Adrenal gland (tissue), 5 donors: ENCODE data around the gene SIM1.

Experiments used
- CTCF ChIP-seq, 6 experiments: fragments of 450-650 bp in 4 of 6; fragments of 200-600 bp in 2 of 6; sonication (generic) in 1 of 6; IDR thresholded peaks; 1 replicate in 5 of 6; 2 replicates in 1 of 6; pipeline versions ENCODE4 v1.5.1 to v1.8.0; 2016 to 2021; ENCODE audit warnings: antibody characterized with exemption in 6 of 6, mild to moderate bottlenecking in 2 of 6, moderate library complexity in 1 of 6
- POLR2A ChIP-seq, 2 donors: fragments of 450-650 bp; IDR thresholded peaks; one replicate each; pipeline ENCODE4 v1.6.1; 2017; ENCODE audit warnings: antibody characterized with exemption in 2 of 2, mild to moderate bottlenecking in 2 of 2, moderate library complexity in 1 of 2
- donor health status: DM: no; HTN: no; CAD: no.

DNA sequence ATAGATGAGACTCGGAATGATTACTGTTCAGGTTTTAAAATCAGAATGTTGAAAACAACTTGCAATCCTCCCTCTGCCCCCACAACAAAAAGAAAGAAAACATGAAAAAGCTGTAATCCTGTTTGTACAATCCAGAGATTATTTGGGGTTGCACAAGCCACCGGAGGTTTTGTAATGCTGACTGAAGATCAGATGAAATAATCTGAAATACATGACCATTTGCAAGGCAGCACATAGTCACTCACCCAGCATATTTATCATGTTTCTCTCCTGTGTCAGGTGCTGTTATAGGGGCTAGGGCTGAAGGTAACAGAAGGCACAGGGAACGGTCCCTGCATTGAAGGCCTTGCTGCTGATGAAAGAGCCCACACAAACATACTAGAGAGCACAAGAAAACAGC, 85.3 kb downstream of the SIM1 start:
- no peak for TF ChIP-seq CTCF (IDR thresholded peaks at IDR 0.05)
- no peak for TF ChIP-seq POLR2A (IDR thresholded peaks at IDR 0.05)
